ENCODE results near the gene ELAVL1. TPM values are rescaled to one million over a fixed set of nuclear protein-coding genes. Genes with fewer than 3 reads are reported as not detected.

ELAVL1 gene
- total and polyA plus RNA-seq, 8 donors = 6.6 to 38.4 (median 26.2) TPM

GRCh38 chr19:7922836-7923195 lies 82.6 kb downstream of the ELAVL1 start:
- no peak for TF ChIP-seq CTCF (IDR thresholded peaks at IDR 0.05)

DNA sequence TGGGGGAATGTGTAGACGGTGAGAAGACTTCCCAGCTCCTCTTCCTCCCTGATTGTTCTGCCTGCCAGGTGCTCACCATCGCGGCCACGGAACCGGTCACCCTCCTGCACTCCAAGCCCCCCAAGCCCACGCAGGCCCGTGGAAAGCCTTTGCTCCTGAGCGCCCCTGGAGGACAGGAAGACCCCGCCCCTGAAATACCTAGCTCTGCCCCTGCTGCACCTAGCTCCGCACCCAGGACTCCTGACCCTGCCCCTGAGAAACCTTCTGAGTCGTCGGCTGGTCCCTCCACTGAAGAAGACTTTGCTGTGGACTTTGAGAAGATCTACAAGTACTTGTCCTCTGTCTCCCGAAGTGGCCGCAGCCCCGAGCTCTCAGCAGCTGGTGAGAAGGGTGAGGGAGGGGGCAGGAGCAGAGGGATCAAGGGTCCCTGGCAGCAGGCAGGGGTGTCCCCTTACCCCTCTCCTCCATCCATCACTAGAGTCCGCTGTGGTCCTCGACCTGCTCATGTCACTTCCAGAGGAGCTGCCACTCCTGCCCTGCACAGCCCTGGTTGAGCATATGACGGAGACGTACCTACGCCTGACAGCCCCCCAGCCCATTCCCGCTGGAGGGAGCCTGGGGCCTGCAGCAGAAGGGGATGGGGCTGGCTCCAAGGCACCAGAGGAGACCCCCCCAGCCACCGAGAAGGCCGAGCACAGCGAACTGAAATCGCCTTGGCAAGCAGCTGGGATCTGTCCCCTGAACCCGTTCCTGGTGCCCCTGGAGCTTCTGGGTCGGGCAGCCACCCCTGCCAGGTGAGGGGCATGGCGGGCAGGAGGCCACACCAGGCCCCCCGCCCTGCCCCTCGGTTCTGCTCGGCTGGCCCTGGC lies 83.2 kb downstream of the ELAVL1 start:
- 90 to 92% methylated on average over 31 of the region's 31 CpGs for WGBS, 2 donors
- Histone ChIP-seq H3K36me3 (peaks cover 0 to 6% (median 0%) of the 10 kb centered on the region in 3 donors), H3K9me3 (no peaks in the 10 kb centered on the region), H3K4me3 (no peak overlapping the region), H3K4me1 (peaks cover 6 to 27% (median 17%) of the 10 kb centered on the region in 3 donors), H3K27ac (no peak overlapping the region), H3K27me3 (no peaks in the 10 kb centered on the region)
- TF ChIP-seq CTCF (IDR thresholded peaks at IDR 0.05) = no peak
- no peak for FAIRE-seq
- ATAC-seq = no peak
- intact Hi-C loops (cut with DNase I) = loop anchor here in 2 of 3 donors (5.0 to 10.0 kb wide), 2 partner anchors 67 to 70 kb away; no protein-coding TSS in a partner anchor
- peak in 2 of 6 donors; percentile 52 to 74 for DNase-seq

More at GRCh38 chr19:7922836-7923195, 82.6 kb downstream of the ELAVL1 start:
- DNase-seq (peak in 1 of 6 donors; percentile 33), FAIRE-seq (no peak), ATAC-seq (no peak)
- Histone ChIP-seq H3K4me3 (no peak overlapping the region), H3K4me1 (peaks cover 6 to 21% (median 11%) of the 10 kb centered on the region in 3 donors), H3K27me3 (no peaks in the 10 kb centered on the region), H3K27ac (no peak overlapping the region), H3K36me3 (peaks cover 0 to 6% (median 0%) of the 10 kb centered on the region in 3 donors), H3K9me3 (no peaks in the 10 kb centered on the region)
- WGBS, 2 donors = 84 to 85% methylated on average over 8 of the region's 8 CpGs
- intact Hi-C loops (cut with DNase I) = loop anchor here in 2 of 3 donors (5.0 to 10.0 kb wide), 2 partner anchors 68 to 71 kb away; no protein-coding TSS in a partner anchor

- peak in 2 of 6 donors; percentile 62 to 84 for DNase-seq
- peak overlapping the region; percentile 34 to 79 (median 46) for H3K27ac ChIP-seq
- H3K36me3 ChIP-seq = peaks cover 0 to 6% (median 0%) of the 10 kb centered on the region in 3 donors
- intact Hi-C loops (cut with DNase I) = loop anchor here in 2 of 3 donors (5.0 to 10.0 kb wide), 2 partner anchors 67 to 69 kb away; no protein-coding TSS in a partner anchor
- no peak for TF ChIP-seq CTCF (IDR thresholded peaks at IDR 0.05)
- H3K9me3 ChIP-seq = no peaks in the 10 kb centered on the region
- peak overlapping the region in 2 of 4 donors; percentile 35 to 40 for H3K4me3 ChIP-seq
- H3K4me1 ChIP-seq = peaks cover 6 to 22% (median 20%) of the 10 kb centered on the region in 3 donors
- no peak for ATAC-seq
- H3K27me3 ChIP-seq = no peaks in the 10 kb centered on the region
- FAIRE-seq = no peak
- WGBS, 2 donors = 70 to 73% methylated on average over 17 of the region's 17 CpGs
Observed at GRCh38 chr19:7921302-7921966, 84.0 kb downstream of the ELAVL1 start.

DNA sequence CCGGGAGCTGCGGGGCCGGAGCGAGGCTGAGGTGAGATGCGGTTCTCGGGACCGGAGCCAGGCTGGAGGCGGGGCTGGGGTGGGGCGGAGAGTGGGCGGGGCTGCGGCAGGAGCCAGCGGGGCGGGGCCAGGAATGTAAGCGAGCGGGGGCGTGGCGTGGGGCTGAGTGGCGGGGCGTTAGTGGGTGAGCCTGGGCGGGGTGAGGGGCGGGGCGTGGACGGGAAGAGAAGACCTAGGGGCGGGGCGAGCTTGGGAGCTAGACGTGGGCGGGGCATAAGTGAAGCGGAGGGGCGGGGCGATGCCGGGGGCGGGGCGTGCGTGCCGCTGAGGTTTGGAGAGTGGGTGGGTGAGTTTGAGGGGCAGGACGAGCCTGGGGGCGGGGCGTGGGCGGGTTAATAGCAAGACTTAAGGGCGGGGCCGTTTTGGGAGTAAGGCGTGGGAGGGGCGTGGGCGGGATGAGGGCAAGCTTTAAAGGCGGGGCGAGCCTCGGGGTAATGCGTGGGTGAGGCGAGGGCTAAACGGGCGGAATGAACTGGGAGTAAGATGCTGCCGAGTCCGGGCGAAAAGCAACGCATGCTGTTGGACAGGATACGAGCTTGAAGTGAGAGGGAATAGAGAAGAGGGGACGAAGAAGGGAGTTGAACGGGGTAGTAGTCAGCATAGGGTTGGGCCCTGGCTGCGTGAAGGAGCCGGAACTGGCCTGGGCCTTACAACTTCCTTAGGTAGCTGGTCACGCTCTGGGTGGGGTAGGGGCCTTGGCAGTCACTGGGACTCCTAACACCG lies 84.7 kb downstream of the ELAVL1 start:
- Histone ChIP-seq H3K9me3 (no peaks in the 10 kb centered on the region), H3K4me3 (peak overlapping the region; percentile 56 to 88 (median 57)), H3K36me3 (peaks cover 0 to 6% (median 0%) of the 10 kb centered on the region in 3 donors), H3K4me1 (peaks cover 6 to 27% (median 21%) of the 10 kb centered on the region in 3 donors), H3K27ac (peak overlapping the region; percentile 51 to 84 (median 79)), H3K27me3 (peaks cover 0 to 4% (median 0%) of the 10 kb centered on the region in 4 donors)
- intact Hi-C loops (cut with DNase I) = loop anchor here in 2 of 3 donors (5.0 to 10.0 kb wide), 2 partner anchors 66 to 68 kb away; no protein-coding TSS in a partner anchor
- ATAC-seq = peak; percentile 80 to 88 (median 84)
- no peak for TF ChIP-seq CTCF (IDR thresholded peaks at IDR 0.05)
- FAIRE-seq = no peak
- DNase-seq = peak; percentile 96 to 100 (median 99)
- WGBS, 2 donors = 3% methylated on average over 38 to 62 of the region's 62 CpGs

All from pancreas (tissue), 10 donors.